Stimulated activated CD8-positive, alpha-beta memory T cell treated with anti-CD3 and anti-CD28 coated beads, Interleukin-12 subunit alpha, Interleukin-12 subunit beta, amount 100 ng/mL, for 1 hour (primary cell): ENCODE results near the gene OR13C5.
"Not testable (repeated sequence)": the region's sequence is repeated elsewhere in the genome, so short reads cannot be mapped to it uniquely, and the experiment has no call there.

Source experiments
- DNase-seq: peaks from one replicate; pipeline ENCODE4 v3.0.0-alpha.2; 2020; ENCODE audit warnings: low read depth

OR13C5 gene, protein sequence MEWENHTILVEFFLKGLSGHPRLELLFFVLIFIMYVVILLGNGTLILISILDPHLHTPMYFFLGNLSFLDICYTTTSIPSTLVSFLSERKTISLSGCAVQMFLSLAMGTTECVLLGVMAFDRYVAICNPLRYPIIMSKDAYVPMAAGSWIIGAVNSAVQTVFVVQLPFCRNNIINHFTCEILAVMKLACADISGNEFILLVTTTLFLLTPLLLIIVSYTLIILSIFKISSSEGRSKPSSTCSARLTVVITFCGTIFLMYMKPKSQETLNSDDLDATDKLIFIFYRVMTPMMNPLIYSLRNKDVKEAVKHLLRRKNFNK

GRCh38 chr9:104599313-104599712 lies at the start of gene OR13C5:
Gene OR13C5, minus strand, starts transcription at chr9:104599413. Its CDS starts 0 bp downstream, at chr9:104599413.
- not testable (repeated sequence) for DNase-seq

- no peak for DNase-seq
Measured at GRCh38 chr9:104635456-104635855, 36.2 kb upstream of the OR13C5 start.

GRCh38 chr9:104633976-104634520 lies 34.8 kb upstream of the OR13C5 start:
- DNase-seq, result no peak

DNA sequence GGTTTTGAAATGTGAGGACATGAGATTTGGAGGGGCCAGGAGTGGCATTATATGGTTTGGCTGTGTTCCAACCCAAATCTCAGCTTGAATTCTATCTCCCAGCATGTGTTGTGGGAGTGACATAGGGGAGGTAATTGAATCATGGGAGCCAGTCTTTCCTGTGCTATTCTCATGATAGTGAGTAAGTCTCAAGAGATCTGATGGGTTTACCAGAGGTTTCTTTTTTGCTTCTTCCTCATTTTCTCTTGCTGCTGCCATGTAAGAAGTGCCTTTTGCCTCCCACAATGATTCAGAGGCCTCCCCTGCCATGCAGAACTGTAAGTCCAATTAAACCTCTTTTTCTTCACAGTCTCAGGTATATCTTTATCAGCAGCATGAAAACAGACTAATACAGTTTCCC lies 26.8 kb upstream of the OR13C5 start:
- DNase-seq, result not testable (repeated sequence)

DNA sequence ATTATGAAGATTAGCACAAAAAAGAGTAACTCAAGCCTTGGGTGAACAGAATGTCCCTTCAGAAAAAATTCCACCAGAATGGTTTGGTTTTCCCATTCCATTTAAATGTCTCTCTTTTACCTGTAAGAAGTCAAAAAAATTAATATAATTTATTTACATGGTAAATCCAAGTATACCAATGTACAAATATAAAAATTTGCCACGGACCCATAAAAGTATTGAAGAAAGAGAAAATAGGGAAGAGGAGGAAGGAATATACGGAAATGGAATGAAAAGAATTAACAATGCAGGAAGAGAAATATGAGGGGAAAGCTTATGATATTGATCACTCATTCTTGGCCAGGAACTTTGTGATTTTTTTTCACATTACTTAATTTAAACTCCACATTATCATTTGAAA lies 18.9 kb upstream of the OR13C5 start, which contains the start of gene OR13C9:
OR13C9 (minus strand) TSS at position 101 of the 400 bp plus-strand sequence; CDS start at position 101, 0 bp downstream.
- no peak for DNase-seq

DNA sequence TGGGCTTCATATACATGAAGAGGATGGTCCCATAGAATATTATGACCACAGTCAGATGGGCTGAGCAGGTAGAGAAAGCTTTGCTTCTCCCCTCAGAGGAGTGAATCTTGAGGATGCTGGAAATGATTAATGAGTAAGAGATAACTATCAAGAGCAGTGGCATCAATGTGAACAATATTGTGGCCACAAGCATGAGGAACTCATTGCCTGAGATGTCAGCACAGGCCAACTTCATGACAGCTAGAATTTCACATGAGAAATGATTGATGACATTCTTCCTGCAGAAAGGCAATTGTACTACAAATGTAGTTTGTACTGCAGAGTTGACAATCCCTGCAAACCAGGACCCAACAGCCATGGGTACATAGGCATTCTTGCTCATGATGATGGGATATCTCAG lies 18.2 kb upstream of the OR13C5 start:
- DNase-seq, result no peak

DNA sequence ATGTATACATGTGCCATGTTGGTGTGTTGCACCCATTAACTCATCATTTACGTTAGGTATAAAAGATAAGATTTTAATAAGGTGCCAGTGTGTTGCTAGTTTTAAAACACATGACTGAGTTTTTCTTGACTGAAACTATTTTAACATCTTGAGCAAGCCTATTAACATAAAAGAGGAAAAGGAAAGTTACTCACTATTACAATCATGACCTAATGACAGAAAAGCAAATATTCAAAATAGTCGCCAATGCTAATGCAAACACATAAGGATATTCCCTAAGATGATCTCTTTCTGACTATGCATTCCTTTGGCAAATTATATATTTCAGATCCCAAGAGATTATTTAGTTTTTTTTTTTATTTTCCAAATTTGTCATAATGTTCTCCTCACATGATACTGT lies 12.0 kb upstream of the OR13C5 start:
- DNase-seq, result no peak

DNA sequence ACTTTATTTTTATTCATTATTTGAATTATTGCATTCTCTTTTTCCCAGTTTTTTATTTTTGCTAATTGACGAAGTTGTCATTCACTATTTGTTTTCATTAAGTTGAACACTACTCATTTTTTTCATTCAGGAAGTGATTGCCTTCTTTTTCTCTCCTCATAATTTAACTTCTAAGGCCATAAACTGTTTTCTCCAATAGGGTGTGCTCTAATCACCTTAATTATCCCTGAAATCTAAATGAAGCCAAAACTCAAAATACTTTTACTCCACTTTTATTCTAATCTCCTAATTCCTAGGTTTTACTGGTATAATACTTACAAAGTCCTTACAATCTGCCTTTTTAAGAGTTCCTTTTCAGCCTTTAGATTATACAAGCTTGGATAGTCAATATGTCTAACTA lies 9.1 kb upstream of the OR13C5 start:
- no peak for DNase-seq

- DNase-seq, result no peak
Measured at GRCh38 chr9:104606152-104606551, 6.9 kb upstream of the OR13C5 start.

DNA sequence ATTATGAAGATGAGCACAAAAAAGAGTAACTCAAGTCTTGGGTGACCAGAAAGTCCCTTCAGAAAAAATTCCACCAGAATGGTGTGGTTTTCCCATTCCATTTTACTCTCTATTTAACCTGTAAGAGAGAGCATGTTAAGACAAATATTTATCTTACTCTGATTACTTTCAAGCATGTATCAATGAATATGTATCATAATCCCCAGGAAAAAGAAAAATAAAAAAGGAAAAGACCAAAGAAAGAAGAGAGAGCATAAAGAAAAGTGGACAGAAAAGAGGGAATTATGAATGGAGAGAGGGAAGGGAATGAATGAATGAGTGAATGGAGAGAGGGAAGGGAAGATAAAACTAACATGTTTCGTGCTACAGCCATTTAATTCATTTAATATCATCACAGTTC lies 6.3 kb upstream of the OR13C5 start, which contains the start of gene OR13C2:
OR13C2 (minus strand) TSS at position 101 of the 400 bp plus-strand sequence; CDS start at position 101, 0 bp downstream.
- DNase-seq, result not testable (repeated sequence)

- no peak for DNase-seq
Measured at GRCh38 chr9:104604801-104605200, 5.6 kb upstream of the OR13C5 start.

DNA sequence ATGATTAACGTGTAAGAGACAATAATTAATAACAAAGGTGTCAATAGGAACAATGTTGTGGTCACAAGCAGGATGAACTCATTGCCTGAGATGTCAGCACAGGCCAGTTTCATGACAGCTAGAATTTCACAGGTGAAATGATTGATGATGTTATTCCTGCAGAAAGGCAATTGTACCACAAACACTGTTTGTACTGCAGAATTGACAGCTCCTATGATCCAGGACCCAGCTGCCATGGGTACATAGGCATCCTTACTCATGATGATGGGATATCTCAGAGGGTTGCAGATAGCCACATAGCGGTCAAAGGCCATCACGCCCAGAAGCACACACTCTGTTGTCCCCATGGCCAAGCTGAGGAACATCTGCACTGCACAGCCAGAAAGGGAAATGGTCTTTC lies 464 bp downstream of the OR13C5 start:
- DNase-seq, result not testable (repeated sequence)

DNA sequence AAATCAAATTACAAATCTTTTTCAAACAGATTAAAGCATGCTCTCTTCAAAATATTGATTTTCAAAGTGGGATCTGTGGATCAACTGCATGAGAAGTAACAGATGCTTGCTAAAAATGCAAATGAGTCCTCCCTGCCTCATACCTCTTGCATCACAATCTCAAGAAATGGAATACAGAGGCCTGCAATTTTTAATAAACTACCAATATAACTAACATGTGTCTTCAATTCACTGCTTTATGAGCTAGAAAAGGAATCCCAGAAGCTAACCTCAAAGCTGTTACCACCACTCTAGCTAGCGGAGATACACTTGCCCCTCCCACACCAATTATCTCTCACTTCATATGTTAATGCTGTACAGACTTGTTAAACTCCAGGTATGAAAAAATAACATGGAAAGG lies 9.6 kb downstream of the OR13C5 start:
- no peak for DNase-seq

GRCh38 chr9:104586496-104587180 lies 12.6 kb downstream of the OR13C5 start:
- DNase-seq, result no peak

- DNase-seq, result no peak
Measured at GRCh38 chr9:104580562-104580961, 18.7 kb downstream of the OR13C5 start.

GRCh38 chr9:104577263-104577662 lies 21.9 kb downstream of the OR13C5 start:
- DNase-seq, result no peak

- DNase-seq, result no peak
Measured at GRCh38 chr9:104575456-104575855, 23.8 kb downstream of the OR13C5 start.

DNA sequence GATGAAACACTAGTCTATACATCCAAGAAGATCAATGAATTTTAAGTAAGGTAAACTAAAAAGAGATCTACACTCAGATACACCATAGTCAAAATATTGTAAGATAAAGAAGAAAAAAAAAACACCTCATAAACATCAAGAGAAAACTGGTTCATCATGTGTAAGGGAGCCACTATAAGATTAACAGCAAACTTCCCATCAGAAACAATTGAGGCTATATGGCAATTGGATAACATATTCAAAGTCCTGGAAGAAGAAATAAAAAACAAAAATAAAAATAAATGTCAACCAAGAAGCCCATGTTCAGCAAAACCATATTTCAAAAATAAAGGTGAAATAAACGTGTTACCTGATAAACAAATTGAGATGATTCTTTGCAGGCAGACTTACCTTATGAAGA lies 26.6 kb downstream of the OR13C5 start:
- DNase-seq, result no peak

- no peak for DNase-seq
Measured at GRCh38 chr9:104568868-104569267, 30.3 kb downstream of the OR13C5 start, which contains the start of gene OR13C8. Gene OR13C8, plus strand, starts transcription at chr9:104569168. Its CDS starts 0 bp downstream, at chr9:104569168.

- no peak for DNase-seq
Measured at GRCh38 chr9:104564358-104564757, 34.9 kb downstream of the OR13C5 start.

- no peak for DNase-seq
Measured at GRCh38 chr9:104556830-104557634, 42.2 kb downstream of the OR13C5 start.

DNA sequence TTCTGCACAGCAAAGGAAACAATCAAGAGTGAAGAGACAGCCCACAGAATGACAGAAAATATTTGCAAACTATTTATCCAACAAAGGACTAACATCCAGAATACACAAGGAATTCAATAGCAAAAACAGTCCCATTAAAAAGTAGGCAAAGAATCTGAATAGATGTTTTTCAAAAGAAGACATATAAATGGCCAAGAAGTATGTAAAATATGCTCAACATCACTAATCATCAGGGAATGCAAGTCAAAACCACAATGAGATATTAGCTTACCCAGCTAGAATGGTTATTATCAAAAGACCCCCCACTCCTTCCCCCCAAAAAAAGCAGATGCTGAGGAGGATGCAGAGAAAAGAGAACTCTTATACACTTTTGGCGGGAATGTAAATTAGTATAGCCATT lies 43.7 kb downstream of the OR13C5 start:
- DNase-seq, result no peak
